Smooth muscle cell of the brain vasculature (primary cell): Measurements from ENCODE around the gene NINJ2.
"Not testable (repeated sequence)": the region's sequence is repeated elsewhere in the genome, so short reads cannot be mapped to it uniquely, and the experiment has no call there.

Source experiments
- DNase-seq: peaks from one replicate; pipeline ENCODE4 v3.0.0-alpha.2; 2012; ENCODE audit warnings: low read depth, low spot score

Gene NINJ2, protein sequence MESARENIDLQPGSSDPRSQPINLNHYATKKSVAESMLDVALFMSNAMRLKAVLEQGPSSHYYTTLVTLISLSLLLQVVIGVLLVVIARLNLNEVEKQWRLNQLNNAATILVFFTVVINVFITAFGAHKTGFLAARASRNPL

DNA sequence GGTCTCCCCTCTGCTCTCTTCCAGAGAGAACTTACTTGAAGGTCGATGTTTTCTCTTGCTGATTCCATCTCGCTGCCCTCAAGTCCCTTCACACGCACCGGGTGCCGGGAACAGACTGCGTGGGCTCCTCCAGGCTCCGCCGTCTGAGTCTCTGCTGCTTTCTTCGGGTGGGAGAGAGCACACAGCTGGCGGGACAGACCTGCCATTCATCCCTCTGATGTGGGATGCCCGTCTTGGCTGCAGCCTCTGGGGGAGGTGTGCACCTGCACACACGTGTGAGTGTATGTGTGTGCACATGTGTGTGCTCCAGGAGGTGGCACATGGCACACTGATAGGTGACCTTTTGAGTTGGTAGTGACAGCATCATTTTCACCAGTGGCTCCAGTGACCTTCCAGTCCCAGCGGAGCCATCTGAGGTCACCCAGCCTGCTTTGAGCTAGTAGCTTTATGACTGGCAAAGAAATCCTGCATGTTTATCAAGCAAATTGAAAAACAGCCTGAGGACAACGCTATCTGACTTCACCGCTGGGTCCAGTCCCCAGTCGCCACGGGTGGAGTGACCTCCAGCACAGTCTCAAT is at the start of gene NINJ2:
Gene NINJ2, minus strand, starts transcription at position 153 of the 579 bp plus-strand sequence. Its CDS starts 85 bp downstream, at position 68.
- no peak for DNase-seq

DNA sequence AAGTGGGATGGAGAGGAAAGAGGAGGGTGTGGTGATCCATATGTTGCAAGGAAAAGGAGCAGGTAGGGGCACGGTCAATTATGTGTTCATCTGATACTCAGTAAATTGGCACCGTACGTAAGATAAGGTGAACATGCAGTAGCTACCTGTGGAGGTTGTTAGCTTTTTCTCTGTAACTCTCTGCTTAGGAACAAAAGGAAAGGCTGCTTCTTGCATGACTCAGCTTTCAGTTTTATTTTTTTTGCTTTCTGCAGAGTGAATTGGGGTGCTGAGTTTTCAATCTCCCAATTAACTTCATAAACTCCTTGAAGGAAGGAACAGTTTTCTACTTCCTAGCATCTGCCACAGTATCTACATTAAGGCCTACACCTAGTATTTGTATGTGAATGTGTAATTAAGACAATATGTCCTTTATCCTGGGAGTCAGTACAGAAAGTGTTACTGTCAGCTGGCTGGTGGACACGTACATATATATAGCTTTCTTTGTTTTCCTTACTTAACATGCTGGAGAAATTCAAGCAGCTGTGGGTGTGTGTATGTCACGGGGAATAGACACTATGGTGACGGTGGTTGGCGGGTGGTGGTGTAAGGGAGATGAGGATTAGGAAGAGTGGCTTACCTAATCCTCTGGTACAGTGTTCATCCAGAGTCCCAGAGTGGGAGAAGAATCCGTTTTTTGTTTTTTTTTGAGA is 49.1 kb upstream of the NINJ2 start:
- DNase-seq, result no peak

DNA sequence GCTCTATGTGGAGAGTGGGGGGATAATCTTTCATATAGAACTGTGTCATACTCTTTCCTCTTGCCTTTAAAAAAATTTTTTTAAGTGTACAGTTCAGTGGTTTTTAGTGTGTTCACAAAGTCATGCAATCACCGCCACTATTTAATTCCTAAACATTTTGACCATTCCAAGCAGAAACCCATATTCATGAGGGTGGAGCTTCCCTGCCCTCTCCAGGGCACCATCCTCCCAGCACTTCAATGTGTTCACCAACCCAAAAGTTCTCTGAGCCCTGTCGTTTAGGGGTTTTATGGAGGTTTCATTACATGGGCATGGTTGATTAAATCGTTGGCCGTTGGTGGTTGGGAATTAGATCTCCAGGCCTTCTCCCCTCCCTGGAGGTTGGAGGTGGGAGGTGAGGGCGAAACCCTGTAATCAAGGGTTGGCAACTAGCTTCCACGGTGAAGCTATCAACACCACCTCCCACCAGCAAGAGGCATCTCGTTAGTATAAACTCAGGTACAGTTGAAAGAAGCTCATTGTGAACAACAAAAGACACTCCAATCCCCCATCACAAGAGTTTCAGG is 46.3 kb upstream of the NINJ2 start:
- DNase-seq, result no peak

DNA sequence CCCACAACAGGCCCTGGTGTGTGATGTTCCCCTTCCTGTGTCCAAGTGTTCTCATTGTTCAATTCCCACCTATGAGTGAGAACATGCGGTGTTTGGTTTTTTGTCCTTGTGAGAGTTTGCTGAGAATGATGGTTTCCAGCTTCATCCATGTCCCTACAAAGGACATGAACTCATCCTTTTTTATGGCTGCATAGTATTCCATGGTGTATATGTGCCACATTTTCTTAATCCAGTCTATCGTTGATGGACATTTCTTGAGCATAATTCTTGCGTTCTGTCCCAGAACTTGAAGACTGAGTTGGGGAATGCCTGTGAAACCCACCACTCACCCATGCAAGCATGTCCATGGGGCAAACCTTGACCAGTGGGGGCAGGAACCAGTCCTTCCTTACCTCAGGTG is 44.8 kb upstream of the NINJ2 start:
- not testable (repeated sequence) for DNase-seq

DNA sequence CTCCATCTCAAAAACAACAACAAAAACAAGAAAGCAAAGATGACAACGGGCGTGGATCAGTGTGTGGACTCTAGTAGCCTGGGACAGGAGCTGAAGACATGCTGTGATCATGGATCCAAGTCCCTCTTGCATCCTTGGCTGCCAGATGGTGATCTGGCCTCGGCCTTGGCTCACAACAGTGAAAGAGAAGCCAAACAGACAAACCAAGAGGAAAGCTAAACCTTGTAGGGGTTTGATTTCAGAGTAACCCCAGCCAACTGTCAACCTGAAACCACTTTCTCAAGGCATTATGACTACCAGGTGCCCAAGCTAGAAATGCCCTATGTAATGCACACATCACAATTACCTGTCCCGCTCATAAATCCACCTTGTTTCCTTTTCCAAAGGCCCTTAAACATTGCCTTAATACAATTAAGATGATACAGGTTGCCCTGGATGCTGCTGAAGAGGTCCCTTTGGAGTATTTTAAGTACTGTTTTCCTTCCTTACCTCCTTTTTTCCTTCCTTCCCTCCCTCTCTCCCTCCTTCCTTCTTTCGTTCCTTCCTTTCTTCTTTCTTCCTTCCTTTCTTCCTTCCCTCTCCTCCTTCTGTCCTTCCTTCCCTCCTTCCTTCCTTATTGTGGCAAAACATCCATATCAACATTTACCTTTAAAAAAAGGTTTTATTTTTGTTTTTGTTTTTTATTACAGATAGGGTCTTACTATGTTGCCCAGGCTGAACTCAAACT is 41.4 kb upstream of the NINJ2 start:
- DNase-seq, result no peak

DNA sequence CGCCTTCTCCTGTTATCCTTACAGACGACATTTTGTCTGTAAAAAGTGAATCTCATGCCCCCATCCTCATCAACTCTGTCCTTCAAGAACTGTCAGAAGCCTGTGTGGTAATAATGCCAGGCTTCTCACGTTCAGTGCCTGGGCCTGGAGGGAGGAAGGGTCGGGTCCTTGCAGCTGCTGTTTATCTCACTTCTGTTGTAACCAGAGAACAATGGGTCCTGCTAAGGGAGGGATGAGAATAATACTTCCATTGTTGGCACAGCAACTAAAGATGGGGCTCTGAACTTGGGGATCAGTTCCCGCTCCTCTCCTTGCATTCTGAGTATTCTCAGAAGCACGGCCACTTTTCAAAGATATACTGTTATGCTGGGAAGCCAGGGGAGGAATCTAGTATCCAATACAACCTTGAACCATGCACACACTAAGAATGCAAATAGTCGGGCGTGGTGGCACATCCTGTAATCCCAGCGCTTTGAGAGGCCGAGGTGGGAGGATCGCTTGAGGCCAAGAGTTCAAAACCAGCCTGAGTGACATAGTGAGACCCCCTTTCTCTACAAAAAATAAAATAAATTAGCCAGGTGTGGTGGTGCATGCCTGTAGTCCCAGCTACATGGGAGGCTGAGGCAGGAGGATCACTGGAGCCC is 38.8 kb upstream of the NINJ2 start:
- DNase-seq, result no peak

DNA sequence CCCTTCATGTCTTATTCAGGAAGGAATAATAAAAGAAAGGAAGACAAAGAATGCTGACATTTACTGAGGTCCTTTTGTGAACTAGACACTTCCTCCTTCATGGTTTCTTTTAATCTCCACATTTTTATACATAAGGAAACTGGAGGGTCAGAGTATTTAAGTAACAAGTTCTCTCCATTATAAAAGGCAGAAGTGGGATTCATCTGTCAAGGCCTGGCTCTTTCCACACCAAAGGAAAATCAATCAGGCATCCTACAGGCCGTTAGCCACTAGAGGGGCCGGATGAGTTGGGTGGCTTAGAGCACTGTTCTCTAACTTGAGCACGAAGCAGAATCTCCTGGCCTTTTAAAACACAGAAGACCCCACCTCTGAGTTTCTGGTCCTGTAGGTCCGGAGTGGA is 36.8 kb upstream of the NINJ2 start:
- DNase-seq, result no peak

DNA sequence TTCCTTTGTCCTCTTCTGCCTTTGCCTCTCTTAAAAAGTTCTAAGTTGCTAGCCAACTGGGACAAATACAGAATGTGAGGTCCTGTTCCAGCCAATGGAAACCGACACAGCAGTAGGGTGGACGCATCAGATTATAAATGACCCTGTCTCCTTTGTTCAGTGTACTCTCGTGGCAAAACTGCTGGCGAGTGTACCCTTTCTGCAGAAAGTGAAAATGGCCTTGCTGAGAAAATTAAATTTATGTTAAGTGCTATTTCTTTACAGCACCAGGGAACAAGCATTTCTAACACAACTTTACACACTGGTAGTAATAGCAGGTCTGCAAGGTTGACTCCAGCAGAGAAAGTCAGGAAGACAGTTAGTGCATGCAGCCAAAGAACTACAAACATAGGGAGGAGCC is 35.0 kb upstream of the NINJ2 start:
- DNase-seq, result not testable (repeated sequence)

DNA sequence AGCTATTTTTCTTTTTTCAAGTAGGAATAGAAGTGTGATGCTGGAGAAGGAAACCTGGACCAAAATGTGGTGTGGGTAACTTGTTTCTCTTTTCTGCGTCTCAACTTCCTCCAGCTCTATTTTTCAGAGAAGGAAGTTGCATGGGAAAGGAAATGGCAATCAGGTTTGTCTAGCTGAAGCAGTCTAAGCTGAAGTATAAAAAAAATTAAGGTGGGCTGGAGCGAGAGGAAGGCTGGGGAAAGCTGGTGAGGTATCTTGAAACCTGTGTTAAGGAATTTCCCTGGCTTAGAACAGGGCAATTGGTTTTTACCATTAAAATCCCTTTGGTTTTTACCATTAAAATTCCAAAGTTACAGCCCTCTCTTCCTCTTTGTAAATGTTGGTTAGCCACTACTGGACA is 34.2 kb upstream of the NINJ2 start:
- DNase-seq, result no peak

DNA sequence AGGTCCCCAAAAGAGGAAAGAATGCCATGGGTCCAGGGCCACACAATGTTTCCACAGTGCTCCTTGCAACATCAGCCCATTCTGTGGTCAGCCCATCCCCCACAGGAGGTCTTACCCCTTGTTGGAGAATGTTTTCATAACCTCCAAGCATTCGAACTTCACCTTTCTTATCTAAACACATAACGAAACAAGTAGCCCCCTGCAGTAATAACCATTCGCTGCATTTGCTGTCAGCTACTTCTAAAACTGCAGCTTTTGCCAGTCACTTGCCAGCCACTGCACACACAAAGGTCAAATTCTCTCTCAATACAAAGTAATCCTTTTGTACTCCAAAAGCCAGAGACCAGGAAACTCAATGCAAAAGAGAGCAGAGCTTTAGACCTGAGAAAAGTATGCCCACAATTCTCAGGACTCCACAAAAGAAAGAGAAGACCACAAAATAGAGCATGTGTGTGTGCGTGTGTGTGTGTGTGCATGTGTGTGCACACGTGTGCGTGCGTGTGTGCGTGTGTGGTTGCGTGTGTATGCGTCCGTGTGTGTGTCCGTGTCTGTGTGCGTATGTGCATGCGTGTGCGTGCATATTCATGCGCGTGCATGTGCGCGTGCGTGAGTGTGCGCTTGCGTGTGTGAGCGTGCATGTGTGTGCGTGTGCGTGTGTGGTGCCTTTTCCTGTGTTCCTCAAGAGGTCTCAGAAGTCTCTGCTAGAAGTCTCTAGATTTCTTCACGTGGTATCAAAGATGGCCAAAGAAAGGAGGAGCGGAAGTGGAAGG is 31.7 kb upstream of the NINJ2 start:
- DNase-seq, result no peak

DNA sequence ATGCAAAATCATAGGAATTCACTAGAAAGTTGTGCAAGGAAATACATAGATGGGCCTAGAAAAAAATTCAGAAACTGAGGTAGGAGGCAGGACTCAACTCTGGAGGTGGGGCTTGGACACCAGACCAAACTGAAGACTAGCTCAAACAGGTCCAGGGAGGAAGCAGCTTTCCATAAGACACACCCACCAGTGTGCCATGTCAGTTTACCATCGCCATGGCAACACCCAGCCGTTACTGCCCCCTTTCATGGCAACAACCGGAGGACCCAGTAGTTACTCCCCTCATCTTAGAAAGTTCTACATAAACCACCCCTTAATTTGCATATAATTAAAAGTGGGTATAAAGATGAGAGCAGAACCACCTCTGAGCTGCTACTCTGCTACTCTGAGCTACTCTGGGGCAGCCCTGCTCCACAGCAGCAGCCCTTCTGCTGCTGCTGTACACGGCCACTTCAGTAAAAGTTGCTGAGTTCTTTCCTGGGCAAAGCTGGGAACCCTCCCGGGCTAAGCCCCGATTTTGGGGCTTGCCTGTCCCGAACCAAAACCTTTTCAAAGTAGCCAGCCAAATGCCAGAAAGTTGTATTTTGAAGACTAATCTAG is 30.8 kb upstream of the NINJ2 start:
- no peak for DNase-seq

DNA sequence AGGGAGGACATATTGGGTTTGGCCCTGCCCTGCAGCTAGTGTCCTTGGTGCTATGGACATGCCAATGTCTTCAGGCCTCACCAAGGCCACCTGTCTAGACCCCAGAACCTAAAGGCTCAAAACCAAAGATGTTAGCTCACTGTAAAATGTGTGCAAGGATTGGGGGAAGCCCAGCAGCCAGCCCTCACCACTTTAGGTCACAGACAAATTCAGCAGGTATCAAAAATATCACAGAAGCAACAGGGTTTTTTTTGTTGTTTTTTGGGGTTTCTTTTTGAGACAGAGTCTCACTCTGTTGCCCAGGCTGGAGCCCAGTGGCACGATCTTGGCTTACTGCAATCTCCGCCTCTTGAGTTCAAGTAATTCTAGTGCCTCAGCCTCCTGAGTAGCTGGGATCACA is 29.0 kb upstream of the NINJ2 start:
- no peak for DNase-seq

DNA sequence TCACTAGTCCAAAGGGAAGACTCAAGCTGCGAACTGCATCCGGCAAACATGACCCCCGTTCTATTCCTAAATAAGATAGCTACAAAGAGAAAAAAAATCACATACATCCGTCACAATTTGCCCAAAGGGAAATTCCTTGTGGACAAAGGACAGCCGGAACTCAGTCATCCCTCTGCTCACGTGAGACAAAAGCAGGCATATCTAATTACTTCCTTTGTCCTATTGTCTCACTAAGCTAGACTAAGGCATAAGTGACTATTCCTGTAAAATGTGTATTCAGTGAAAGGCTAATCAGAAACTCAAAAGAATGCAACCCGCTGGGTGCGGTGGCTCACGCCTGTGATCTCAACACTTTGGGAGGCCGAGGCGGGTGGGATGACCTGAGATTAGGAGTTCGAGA is 27.2 kb upstream of the NINJ2 start:
- no peak for DNase-seq

DNA sequence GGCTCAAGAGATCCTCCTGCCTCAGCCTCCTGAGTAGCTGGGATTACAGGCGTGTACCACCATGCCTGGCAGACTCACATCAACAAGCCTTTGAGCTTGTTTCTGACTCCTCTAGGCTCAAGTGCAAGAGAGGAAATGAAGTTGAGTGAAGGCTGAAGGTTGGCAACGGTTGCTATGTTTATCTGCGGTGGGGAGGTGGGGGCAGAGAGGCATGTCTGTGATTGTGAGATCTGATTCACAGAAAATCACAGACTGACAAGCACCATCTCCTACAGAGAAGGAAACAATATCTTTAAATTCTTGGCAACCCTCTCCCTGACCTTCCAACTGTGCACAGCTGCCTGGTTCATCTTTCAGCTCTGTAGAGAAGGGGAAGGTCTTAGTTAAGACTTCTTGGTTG is 22.1 kb upstream of the NINJ2 start:
- DNase-seq, result peak; percentile 86

DNA sequence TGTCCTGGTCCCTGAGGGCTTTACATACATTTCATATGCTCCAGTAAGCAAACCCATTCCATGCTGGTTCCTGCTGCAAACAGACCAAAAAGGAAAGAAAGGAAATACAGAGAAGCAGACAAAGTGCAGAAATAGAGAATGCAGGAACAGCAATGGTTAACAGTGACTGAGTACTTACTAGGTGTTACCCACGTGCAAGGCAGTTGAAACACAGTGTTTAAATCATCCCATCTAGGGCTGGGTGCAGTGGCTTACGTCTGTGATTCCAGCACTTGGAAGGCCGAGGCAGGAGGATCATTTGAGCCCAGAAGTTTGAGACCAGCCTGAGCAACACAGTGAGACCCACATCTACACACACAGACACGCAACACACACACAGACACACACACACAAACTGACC is 21.2 kb upstream of the NINJ2 start:
- DNase-seq, result no peak

DNA sequence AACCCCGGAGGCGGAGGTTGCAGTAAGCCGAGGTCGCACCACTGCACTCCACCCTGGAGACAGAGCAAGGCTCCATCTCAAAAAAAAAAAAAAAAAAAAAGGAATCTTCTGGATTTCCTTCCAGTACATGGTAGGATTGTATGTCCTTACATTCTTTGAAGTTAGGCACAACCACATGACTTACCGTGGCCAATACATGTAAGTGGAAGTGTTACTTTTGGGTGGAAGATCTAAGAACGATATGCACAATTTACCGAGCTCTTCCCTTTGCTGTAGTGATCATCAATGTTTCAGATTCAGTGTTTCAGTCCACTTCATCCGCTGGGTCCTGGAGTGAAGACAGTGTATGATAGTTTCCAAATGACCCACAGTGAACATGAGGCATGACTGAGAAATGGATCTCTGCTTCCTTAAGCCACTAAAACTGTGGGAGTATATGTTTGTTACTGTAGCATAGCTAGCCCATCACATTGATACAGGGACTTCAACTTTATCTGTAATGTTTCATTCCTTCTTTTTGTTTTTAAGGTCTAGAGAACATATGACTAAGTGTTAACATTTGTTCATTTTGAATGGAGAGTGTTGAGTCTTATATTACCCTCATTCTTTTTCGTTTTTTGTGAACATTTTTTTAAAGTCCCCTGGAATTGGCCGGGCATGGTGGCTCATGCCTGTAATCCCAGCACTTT is 18.5 kb upstream of the NINJ2 start:
- no peak for DNase-seq

DNA sequence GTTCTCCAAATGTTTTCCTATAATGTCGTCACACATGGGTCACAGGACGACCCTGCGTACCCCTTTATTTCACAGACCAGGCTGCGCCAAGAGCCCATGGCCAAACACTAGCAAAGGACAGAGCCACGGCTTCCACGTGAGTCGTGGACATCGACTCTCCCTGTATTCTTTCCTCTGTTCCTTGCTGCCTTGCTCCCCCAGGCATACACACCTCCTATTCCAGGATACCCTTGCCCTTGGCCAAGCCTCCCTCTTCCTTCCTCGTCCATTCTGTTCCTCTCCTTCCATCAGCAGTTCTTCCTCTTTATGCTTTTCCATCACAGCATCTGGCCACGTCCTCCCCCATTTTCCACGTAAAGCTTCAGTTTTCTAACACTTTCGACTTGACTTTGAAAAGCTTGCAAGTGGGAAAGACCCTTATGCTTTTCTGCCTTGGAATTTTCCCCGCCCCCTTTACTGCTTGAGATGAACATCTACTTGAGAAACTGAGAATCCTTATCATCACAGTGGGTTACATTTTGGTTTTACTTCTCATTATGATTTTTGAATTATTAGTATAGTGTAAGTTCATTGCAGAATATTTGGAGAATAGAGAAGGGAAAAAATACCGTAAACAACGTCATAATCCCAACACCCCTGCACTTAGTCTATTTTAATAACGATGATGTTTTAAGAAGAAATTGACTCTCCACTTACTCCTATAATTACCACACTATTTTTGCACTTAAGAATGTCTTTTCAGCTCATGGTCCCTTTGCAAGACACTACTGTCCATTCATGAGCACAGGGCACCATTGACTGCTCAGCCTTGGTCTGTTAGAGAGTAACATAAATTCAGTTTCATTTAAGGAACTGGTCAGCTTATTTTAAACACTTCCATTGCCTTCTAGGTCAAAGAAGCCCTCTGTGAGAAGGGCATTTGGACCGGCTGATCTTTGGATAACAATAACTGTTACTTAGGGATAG is 15.8 kb upstream of the NINJ2 start:
- DNase-seq, result no peak

DNA sequence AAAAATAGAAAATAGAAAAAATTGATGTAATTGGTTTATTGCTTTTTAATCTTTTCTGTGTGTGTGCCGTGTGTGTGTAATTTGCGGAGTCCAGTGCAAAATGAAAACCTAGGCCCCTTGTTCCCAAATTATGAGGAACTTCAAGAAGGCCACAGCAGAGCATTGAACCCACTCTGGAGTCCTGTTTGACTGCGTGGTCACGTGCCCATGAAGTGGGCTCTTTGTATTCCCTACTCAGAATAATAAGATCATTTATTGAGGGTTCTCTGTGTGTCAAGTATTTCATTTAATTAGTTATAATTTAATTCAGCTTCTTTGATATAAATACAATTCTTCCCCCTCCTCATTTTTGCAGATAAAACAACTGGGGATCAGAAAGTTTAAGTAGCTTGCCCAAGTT is 12.3 kb upstream of the NINJ2 start:
- DNase-seq, result no peak

DNA sequence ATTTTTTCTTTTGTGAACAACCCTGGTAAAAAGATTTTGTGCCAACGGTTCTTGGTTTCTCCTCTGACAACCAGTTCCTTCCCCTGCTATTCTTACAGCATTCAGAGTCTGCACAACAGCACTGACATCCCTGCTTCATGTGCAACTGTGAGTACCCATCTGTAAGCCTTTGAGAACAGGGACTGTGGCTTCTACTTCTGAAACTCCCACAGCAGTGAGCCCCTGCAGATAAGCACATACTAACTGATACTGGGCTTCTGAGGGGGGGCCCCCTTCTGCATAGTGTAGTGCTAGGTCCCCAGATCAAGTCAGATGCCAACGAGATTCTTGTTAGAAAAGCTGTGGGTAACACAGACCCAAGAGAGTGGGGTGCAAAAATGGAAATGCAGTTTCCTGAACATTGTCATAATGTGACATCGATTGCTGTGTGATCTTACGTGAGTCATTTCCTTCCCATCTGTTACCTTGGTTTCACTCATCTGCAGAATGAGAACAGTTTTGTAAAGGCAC is 11.1 kb upstream of the NINJ2 start:
- no peak for DNase-seq
